Keratinocyte (primary cell): ENCODE results near the gene MYH9. TPM values are rescaled to one million over a fixed set of nuclear protein-coding genes. Genes with fewer than 3 reads are reported as not detected.
"Not testable (repeated sequence)": the region's sequence is repeated elsewhere in the genome, so short reads cannot be mapped to it uniquely, and the experiment has no call there.

Experiments used
- DNase-seq: peaks from one replicate; pipeline ENCODE4 v3.0.0-alpha.2; 2011; ENCODE audit warnings: low read depth, missing footprints, low spot score
- FAIRE-seq: peaks from 2 replicates; lab custom pipeline; 2011; peaks lifted over from hg19 to GRCh38; lab: Jason Lieb, UNC
- H2AFZ ChIP-seq: 2 replicates; pipeline ENCODE4 v1.6.0; 2012; ENCODE audit warnings: low read length, control low read depth, inconsistent platforms; ENCODE audit not compliant: control insufficient read depth
- H3K27ac ChIP-seq: 2 replicates; pipeline ENCODE4 v1.5.1; 2011; ENCODE audit warnings: low read length; ENCODE audit not compliant: control insufficient read depth, insufficient read depth
- H3K27me3 ChIP-seq: 3 replicates; pipeline ENCODE4 v1.6.0; 2011; ENCODE audit warnings: low read length; ENCODE audit not compliant: control insufficient read depth, insufficient read depth; ENCODE audit errors: extremely low read depth
- H3K36me3 ChIP-seq, 2 experiments: 2 replicates in 1 of 2; 3 replicates in 1 of 2; pipeline ENCODE4 v1.5.1; 2011; ENCODE audit warnings: low read length in 2 of 2, mild to moderate bottlenecking in 1 of 2; ENCODE audit not compliant: control insufficient read depth in 2 of 2, insufficient read depth in 2 of 2; ENCODE audit errors: extremely low read depth in 1 of 2
- H3K4me1 ChIP-seq: 3 replicates; pipeline ENCODE4 v1.5.1; 2011; ENCODE audit warnings: low read length; ENCODE audit not compliant: control insufficient read depth, insufficient read depth; ENCODE audit errors: extremely low read depth
- H3K4me2 ChIP-seq: 3 replicates; pipeline ENCODE4 v1.6.0; 2011; ENCODE audit warnings: low read depth, low read length; ENCODE audit not compliant: control insufficient read depth, insufficient read depth; ENCODE audit errors: extremely low read depth
- H3K4me3 ChIP-seq, 3 experiments: fragments of 200-600 bp in 1 of 3; sonication (generic) in 1 of 3; 2 replicates in 2 of 3; 3 replicates in 1 of 3; pipeline ENCODE4 v1.5.1; 2011 to 2016; ENCODE audit warnings: low read length in 3 of 3, mild to moderate bottlenecking in 3 of 3, control low read depth in 2 of 3, inconsistent platforms in 1 of 3, low read depth in 1 of 3, mixed read lengths in 1 of 3, mixed run types in 1 of 3, moderate library complexity in 1 of 3; ENCODE audit not compliant: control insufficient read depth in 2 of 3, insufficient read depth in 2 of 3; ENCODE audit errors: extremely low read depth in 1 of 3
- H3K79me2 ChIP-seq: 2 replicates; pipeline ENCODE4 v1.6.0; 2012; ENCODE audit warnings: low read length; ENCODE audit not compliant: control insufficient read depth, insufficient read depth
- H3K9ac ChIP-seq: 3 replicates; pipeline ENCODE4 v1.6.0; 2011; ENCODE audit warnings: low read length; ENCODE audit not compliant: control insufficient read depth, insufficient read depth; ENCODE audit errors: extremely low read depth
- H3K9me1 ChIP-seq: 3 replicates; pipeline ENCODE4 v1.6.0; 2011; ENCODE audit warnings: low read length; ENCODE audit not compliant: control insufficient read depth, insufficient read depth; ENCODE audit errors: extremely low read depth
- H3K9me3 ChIP-seq: 2 replicates; pipeline ENCODE4 v1.5.1; 2012; ENCODE audit warnings: low read depth, low read length; ENCODE audit not compliant: control insufficient read depth
- H4K20me1 ChIP-seq: 3 replicates; pipeline ENCODE4 v1.6.0; 2011; ENCODE audit warnings: low read length; ENCODE audit not compliant: control insufficient read depth, insufficient read depth; ENCODE audit errors: extremely low read depth
- CTCF ChIP-seq, 3 experiments: IDR thresholded peaks in 1 of 3; conservative IDR thresholded peaks in 1 of 3; optimal IDR thresholded peaks in 1 of 3; 2 replicates in 2 of 3; 3 replicates in 1 of 3; pipeline versions ENCODE3 to v1.5.1; 2011; ENCODE audit warnings: low read length in 3 of 3, mild to moderate bottlenecking in 3 of 3, moderate library complexity in 2 of 3, control low read depth in 1 of 3, inconsistent platforms in 1 of 3; ENCODE audit not compliant: insufficient read depth in 2 of 3; ENCODE audit errors: extremely low read depth in 1 of 3
- EZH2 ChIP-seq: IDR thresholded peaks from one replicate; pipeline ENCODE4 v1.6.1; 2012; ENCODE audit warnings: inconsistent platforms, mild to moderate bottlenecking, low read length, moderate library complexity
- dilution Hi-C: fragments of 300-500 bp; cut with MboI; formaldehyde crosslinking; loops from one replicate; pipeline ENCODE4 v1.7.0; 2020; ENCODE audit warnings: low sequenced_read_pairs; ENCODE audit not compliant: extremely low pct_ligation_motif_present
- polyA plus RNA-seq, 5 experiments: library from polyadenylated mRNA; depleted of rRNA in 3 of 5; stranded (reverse) in 3 of 5; stranded (forward) in 1 of 5; unstranded in 1 of 5; fragments of >200 nt; gene quantifications; 1 replicate in 1 of 5; 2 replicates in 3 of 5; 3 replicates in 1 of 5; pipeline versions ENCODE4 v1.2.1 to v1.2.3, GENCODE V29; 2011 to 2012; ENCODE audit warnings: missing spikeins in 2 of 5, low read depth in 1 of 5, low replicate concordance in 1 of 5

Gene MYH9
- polyA plus RNA-seq, 1 donor (not counting 4 experiments of a cell fraction or from before 2014, with no cell fraction given) = 351 TPM

DNA sequence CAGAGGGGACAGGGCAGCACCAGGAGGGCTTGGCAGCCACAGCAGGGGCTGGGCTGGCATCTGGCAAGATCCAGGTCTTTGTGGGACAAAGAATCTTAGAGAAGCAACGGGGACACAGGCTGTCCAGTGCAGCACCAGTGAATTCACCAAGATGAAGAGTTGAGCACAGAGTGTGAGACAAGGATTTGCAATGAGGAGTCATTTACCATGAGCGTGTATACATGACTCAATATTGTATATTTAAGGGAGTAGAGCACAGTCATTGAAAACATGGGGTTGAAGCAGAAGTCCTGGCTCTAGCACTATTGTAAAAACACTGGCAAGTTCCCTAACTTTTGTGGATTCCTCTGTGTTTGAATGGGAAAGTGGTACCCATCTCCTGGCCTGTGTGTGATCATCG lies 131.3 kb downstream of the MYH9 start:
- no peak for TF ChIP-seq EZH2
- no peak for TF ChIP-seq CTCF (optimal IDR thresholded peaks at IDR 0.05 in 1 of 3, IDR thresholded peaks at IDR 0.05 in 1 of 3, conservative IDR thresholded peaks at IDR 0.05 in 1 of 3; ENCODE audit: extremely low read depth in 1 of 3, insufficient read depth in 2 of 3, low read length in 3 of 3)
- no peak overlapping the region for H3K4me3 ChIP-seq
- no peaks in the 10 kb centered on the region for H3K4me1 ChIP-seq
- no peaks in the 10 kb centered on the region for H3K79me2 ChIP-seq
- H3K9me1 ChIP-seq = no peaks in the 10 kb centered on the region
- no peak overlapping the region for H3K4me2 ChIP-seq
- no peaks in the 10 kb centered on the region for H4K20me1 ChIP-seq
- dilution Hi-C loops = no loop called here
- H3K36me3 ChIP-seq = no peaks in the 10 kb centered on the region
- no peak overlapping the region for H2AFZ ChIP-seq
- H3K9me3 ChIP-seq = no peaks in the 10 kb centered on the region
- no peak overlapping the region for H3K27ac ChIP-seq
- H3K27me3 ChIP-seq = no peaks in the 10 kb centered on the region
- FAIRE-seq (no peak), DNase-seq (no peak)
- H3K9ac ChIP-seq = no peak overlapping the region

GRCh38 chr22:36255572-36255971 lies 132.2 kb downstream of the MYH9 start:
- not testable (repeated sequence) for H3K27ac ChIP-seq, FAIRE-seq

More at GRCh38 chr22:36255572-36255971, 132.2 kb downstream of the MYH9 start:
- dilution Hi-C loops, H3K4me2 ChIP-seq, H3K4me1 ChIP-seq, H3K9ac ChIP-seq, DNase-seq, H4K20me1 ChIP-seq, H3K79me2 ChIP-seq, H3K9me3 ChIP-seq, H3K9me1 ChIP-seq, H3K36me3 ChIP-seq, H2AFZ ChIP-seq, H3K27me3 ChIP-seq, H3K4me3 ChIP-seq: not testable (repeated sequence)
